H9 (cell line): ENCODE measurements around the gene S100A3. TPM values are rescaled to one million over a fixed set of nuclear protein-coding genes. Genes with fewer than 3 reads are reported as not detected.
A peak's percentile ranks its signal among the peaks of the same experiment; 100 is the strongest.

ENCODE experiments used
- DNase-seq: peaks from one replicate; pipeline ENCODE4 v3.0.0-alpha.2; 2017
- H2AFZ ChIP-seq: one replicate; pipeline ENCODE4 v1.6.1; 2013; ENCODE audit warnings: mild to moderate bottlenecking, low read length, control low read depth, moderate library complexity
- H2AK5ac ChIP-seq: 2 replicates; pipeline ENCODE4 v1.6.1; 2013; ENCODE audit warnings: low read length, control low read depth, mixed read lengths; ENCODE audit not compliant: insufficient read length
- H2BK120ac ChIP-seq: one replicate; pipeline ENCODE4 v1.6.1; 2013; ENCODE audit warnings: low read depth, mild to moderate bottlenecking, low read length, control low read depth, inconsistent platforms; ENCODE audit not compliant: poor library complexity, severe bottlenecking
- H2BK12ac ChIP-seq: 2 replicates; pipeline ENCODE4 v1.6.1; 2013; ENCODE audit warnings: low read length, control low read depth, mixed read lengths, low read depth; ENCODE audit not compliant: insufficient read length
- H2BK15ac ChIP-seq: 2 replicates; pipeline ENCODE4 v1.6.1; 2013; ENCODE audit warnings: low read depth, low read length, control low read depth
- H2BK20ac ChIP-seq: one replicate; pipeline ENCODE4 v1.6.1; 2013; ENCODE audit warnings: low read depth, mild to moderate bottlenecking, low read length, control low read depth, inconsistent platforms; ENCODE audit not compliant: poor library complexity, severe bottlenecking
- H2BK5ac ChIP-seq: 2 replicates; pipeline ENCODE4 v1.6.1; 2013; ENCODE audit warnings: low read length, control low read depth, mixed read lengths; ENCODE audit not compliant: insufficient read length
- H3K14ac ChIP-seq: 2 replicates; pipeline ENCODE4 v1.6.1; 2013; ENCODE audit warnings: low read length, control low read depth; ENCODE audit not compliant: insufficient read depth
- H3K18ac ChIP-seq: 2 replicates; pipeline ENCODE4 v1.6.1; 2013; ENCODE audit warnings: low read depth, mild to moderate bottlenecking, mixed read lengths, low read length, control low read depth; ENCODE audit not compliant: insufficient read length
- H3K23ac ChIP-seq: 2 replicates; pipeline ENCODE4 v1.6.1; 2013; ENCODE audit warnings: low read length, control low read depth, mixed read lengths, low read depth; ENCODE audit not compliant: insufficient read length
- H3K23me2 ChIP-seq: 2 replicates; pipeline ENCODE4 v1.6.1; 2013; ENCODE audit warnings: low read depth, mild to moderate bottlenecking, mixed read lengths, low read length, control low read depth; ENCODE audit not compliant: insufficient read length, poor library complexity, severe bottlenecking
- H3K27ac ChIP-seq: 2 replicates; pipeline ENCODE4 v1.5.1; 2013; ENCODE audit warnings: low read length, control low read depth, mixed read lengths, low read depth; ENCODE audit not compliant: insufficient read length
- H3K27me3 ChIP-seq: 2 replicates; pipeline ENCODE4 v1.6.1; 2013; ENCODE audit warnings: low read length, control low read depth, inconsistent platforms; ENCODE audit not compliant: insufficient read depth
- H3K4ac ChIP-seq: 2 replicates; pipeline ENCODE4 v1.6.1; 2013; ENCODE audit warnings: low read depth, mild to moderate bottlenecking, control low read depth, inconsistent platforms, low read length, moderate library complexity
- H3K4me1 ChIP-seq: 2 replicates; pipeline ENCODE4 v1.6.1; 2013; ENCODE audit warnings: low read length, control low read depth, inconsistent platforms; ENCODE audit not compliant: insufficient read depth
- H3K4me2 ChIP-seq: 2 replicates; pipeline ENCODE4 v1.6.1; 2013; ENCODE audit warnings: low read length, control low read depth, mixed read lengths; ENCODE audit not compliant: insufficient read length, insufficient read depth
- H3K56ac ChIP-seq: 2 replicates; pipeline ENCODE4 v1.6.1; 2013; ENCODE audit warnings: low read depth, mild to moderate bottlenecking, mixed read lengths, low read length, control low read depth; ENCODE audit not compliant: insufficient read length
- H3K79me1 ChIP-seq: 2 replicates; pipeline ENCODE4 v1.6.1; 2013; ENCODE audit warnings: low read depth, mild to moderate bottlenecking, moderate library complexity, low read length, control low read depth, inconsistent platforms; ENCODE audit not compliant: insufficient read depth, poor library complexity, severe bottlenecking
- H3K79me2 ChIP-seq: 2 replicates; pipeline ENCODE4 v1.6.1; 2013; ENCODE audit warnings: low read length, control low read depth, inconsistent platforms; ENCODE audit not compliant: insufficient read depth
- H3K9ac ChIP-seq: 2 replicates; pipeline ENCODE4 v1.6.1; 2013; ENCODE audit warnings: low read length, control low read depth, mixed read lengths; ENCODE audit not compliant: insufficient read length; ENCODE audit errors: extremely low read depth
- H3K9me3 ChIP-seq: one replicate; pipeline ENCODE4 v1.6.1; 2013; ENCODE audit warnings: low read depth, low read length, inconsistent platforms; ENCODE audit not compliant: control insufficient read depth
- H3T11ph ChIP-seq: one replicate; pipeline ENCODE4 v1.6.1; 2013; ENCODE audit warnings: mild to moderate bottlenecking, low read length, control low read depth, inconsistent platforms
- H4K20me1 ChIP-seq: one replicate; pipeline ENCODE4 v1.6.1; 2013; ENCODE audit not compliant: control insufficient read depth, insufficient read length, insufficient read depth
- H4K5ac ChIP-seq: 2 replicates; pipeline ENCODE4 v1.6.1; 2013; ENCODE audit warnings: low read depth, mild to moderate bottlenecking, mixed read lengths, low read length, control low read depth; ENCODE audit not compliant: insufficient read length
- H4K8ac ChIP-seq: replicated peaks from 2 replicates; pipeline ENCODE4 v1.6.1; 2013; ENCODE audit warnings: low read length, control low read depth, mixed read lengths, low read depth; ENCODE audit not compliant: insufficient read length
- H4K91ac ChIP-seq: 2 replicates; pipeline ENCODE4 v1.6.1; 2013; ENCODE audit warnings: low read depth, mild to moderate bottlenecking, moderate library complexity, mixed read lengths, low read length, control low read depth; ENCODE audit not compliant: insufficient read length
- H3K27ac Mint-ChIP-seq, 3 experiments: 2 replicates in 2 of 3; 3 replicates in 1 of 3; pipeline ENCODE4 v1.8.0; 2020 to 2021; ENCODE audit warnings: mixed read lengths in 3 of 3, mild to moderate bottlenecking in 1 of 3, moderate library complexity in 1 of 3
- H3K27me3 Mint-ChIP-seq: 2 replicates; pipeline ENCODE4 v1.8.0; 2021; ENCODE audit warnings: low read depth, mild to moderate bottlenecking, moderate library complexity, mixed read lengths
- H3K36me3 Mint-ChIP-seq, 3 experiments: 2 replicates in 2 of 3; 3 replicates in 1 of 3; pipeline ENCODE4 v1.8.0; 2020 to 2021; ENCODE audit warnings: low read depth in 3 of 3, mixed read lengths in 3 of 3; ENCODE audit not compliant: insufficient read depth in 1 of 3
- H3K4me1 Mint-ChIP-seq, 2 experiments: 2 replicates each; pipeline ENCODE4 v1.8.0; 2020; ENCODE audit warnings: mixed read lengths in 2 of 2
- H3K4me3 Mint-ChIP-seq, 2 experiments: 2 replicates in 1 of 2; 3 replicates in 1 of 2; pipeline ENCODE4 v1.8.0; 2020 to 2021; ENCODE audit warnings: mild to moderate bottlenecking in 2 of 2, mixed read lengths in 2 of 2, moderate library complexity in 1 of 2
- H3K9me3 Mint-ChIP-seq, 2 experiments: 2 replicates in 1 of 2; 3 replicates in 1 of 2; pipeline ENCODE4 v1.8.0; 2020; ENCODE audit warnings: mild to moderate bottlenecking in 2 of 2, mixed read lengths in 2 of 2, moderate library complexity in 1 of 2
- CTCF ChIP-seq: fragments of 200-600 bp; sonication (generic); conservative IDR thresholded peaks from 3 replicates; pipeline ENCODE4 v1.8.0; 2021; ENCODE audit warnings: antibody characterized with exemption, mild to moderate bottlenecking
- WGBS: extraction: QIAGEN DNeasy Blood & Tissue Kit; methylation state at CpG from one replicate; pipeline ENCODE4 v1.1.7; 2013; ENCODE audit warnings: missing lambda C conversion rate, low lambda C conversion rate, mixed read lengths; ENCODE audit not compliant: insufficient read length; ENCODE audit errors: extremely low coverage; 5-methylcytosine and 5-hydroxymethylcytosine counted together
- total RNA-seq: library from RNA; stranded (reverse); gene quantifications from 2 replicates; pipeline ENCODE4 v1.2.1, GENCODE V29; 2021

S100A3 gene
- total RNA-seq, 1 experiment from 2014 or later, result not detected

- H2AFZ ChIP-seq, result no peak overlapping the region
- no peak overlapping the region for H3T11ph ChIP-seq
- H3K4me3 Mint-ChIP-seq, result peak overlapping the region in 1 of 2 experiments; percentile 28; a peak in 1 of 5 replicates
- no peak overlapping the region for H3K14ac ChIP-seq
- H2BK20ac ChIP-seq, result no peak overlapping the region
- H2BK120ac ChIP-seq, result no peak overlapping the region
- no peak overlapping the region for H2BK15ac ChIP-seq
- H2AK5ac ChIP-seq, result no peak overlapping the region
- H3K9ac ChIP-seq, result no peak overlapping the region
- TF ChIP-seq CTCF, result no peak
- H4K5ac ChIP-seq, result no peak overlapping the region
- no CpG with 5 or more reads among the region's 7 CpGs for WGBS
- no peaks in the 10 kb centered on the region for H4K20me1 ChIP-seq
- no peaks in the 10 kb centered on the region for H3K9me3 Mint-ChIP-seq
- H3K4me1 ChIP-seq, result peaks cover 7% of the 10 kb centered on the region; the same call in 1 of the 2 replicates
- H3K79me2 ChIP-seq, result no peaks in the 10 kb centered on the region
- H3K27me3 ChIP-seq, result no peaks in the 10 kb centered on the region; the same call in 1 of the 2 replicates
- no peaks in the 10 kb centered on the region for H3K9me3 ChIP-seq
- no peak overlapping the region for H4K8ac ChIP-seq
- H3K18ac ChIP-seq, result no peak overlapping the region
- no peak overlapping the region for H3K56ac ChIP-seq
- H3K4me1 Mint-ChIP-seq, result peaks cover 34 to 42% of the 10 kb centered on the region in 2 experiments
- no peak overlapping the region for H3K27ac ChIP-seq
- no peaks in the 10 kb centered on the region for H3K23me2 ChIP-seq
- no peak overlapping the region for H4K91ac ChIP-seq
- H3K27me3 Mint-ChIP-seq, result no peaks in the 10 kb centered on the region; the same call in 1 of the 2 replicates
- DNase-seq, result no peak
- H3K4ac ChIP-seq, result no peak overlapping the region
- H2BK12ac ChIP-seq, result no peak overlapping the region
- no peak overlapping the region for H2BK5ac ChIP-seq
- no peaks in the 10 kb centered on the region for H3K79me1 ChIP-seq
- no peak overlapping the region for H3K23ac ChIP-seq
- no peak overlapping the region for H3K4me2 ChIP-seq
- no peaks in the 10 kb centered on the region for H3K36me3 Mint-ChIP-seq
- no peak overlapping the region for H3K27ac Mint-ChIP-seq
These were observed 14.7 kb downstream of the S100A3 start for GRCh38 chr1:153534226-153534924.
